ENCODE data around the gene BTNL8.
A peak's percentile ranks its signal among the peaks of the same experiment; 100 is the strongest.

The BTNL8 gene

GRCh38 chr5:180858586-180858985, 40.4 kb upstream of the BTNL8 start:
- no peak for TF ChIP-seq CTCF (IDR thresholded peaks at IDR 0.05; ENCODE audit: borderline replicate concordance, insufficient read depth, low read depth, low read length)

DNA sequence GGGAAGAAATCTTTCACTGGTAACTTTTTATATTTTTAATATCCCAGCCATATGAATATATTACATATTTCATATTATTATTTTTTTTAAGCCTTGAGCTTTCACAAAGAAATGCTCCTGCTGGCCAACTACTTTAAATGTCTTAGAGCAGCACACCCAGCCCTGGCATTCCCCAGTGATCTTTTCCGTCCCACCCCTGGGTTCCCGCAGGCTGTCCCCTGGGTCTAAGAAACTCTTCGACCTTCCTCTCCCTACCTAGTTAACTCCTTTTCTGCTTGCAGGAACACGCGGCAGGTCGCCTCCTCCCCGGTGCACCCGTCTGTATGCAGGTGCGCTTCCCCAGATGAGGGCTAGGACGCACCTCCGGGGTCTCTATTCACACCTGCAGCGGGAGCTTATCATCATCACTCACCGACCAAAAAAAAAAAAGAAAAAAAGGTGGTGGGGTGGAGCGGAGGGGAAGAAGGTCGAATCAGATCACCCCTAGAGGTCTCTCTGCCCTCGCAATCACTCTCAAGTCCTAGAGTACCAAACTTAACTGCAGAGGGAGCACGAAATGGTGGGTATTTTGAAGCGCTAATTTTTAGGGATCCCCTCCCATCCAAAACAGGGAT, 38.6 kb upstream of the BTNL8 start:
- H3K4me3 ChIP-seq (ENCODE audit: low read depth, low read length) = peak overlapping the region; percentile 77
- peak; percentile 44 for TF ChIP-seq CTCF (IDR thresholded peaks at IDR 0.05; ENCODE audit: borderline replicate concordance, insufficient read depth, low read depth, low read length)

More at GRCh38 chr5:180858586-180858985, 40.4 kb upstream of the BTNL8 start:
- H3K4me3 ChIP-seq (ENCODE audit: low read depth, low read length) = no peak overlapping the region

DNA sequence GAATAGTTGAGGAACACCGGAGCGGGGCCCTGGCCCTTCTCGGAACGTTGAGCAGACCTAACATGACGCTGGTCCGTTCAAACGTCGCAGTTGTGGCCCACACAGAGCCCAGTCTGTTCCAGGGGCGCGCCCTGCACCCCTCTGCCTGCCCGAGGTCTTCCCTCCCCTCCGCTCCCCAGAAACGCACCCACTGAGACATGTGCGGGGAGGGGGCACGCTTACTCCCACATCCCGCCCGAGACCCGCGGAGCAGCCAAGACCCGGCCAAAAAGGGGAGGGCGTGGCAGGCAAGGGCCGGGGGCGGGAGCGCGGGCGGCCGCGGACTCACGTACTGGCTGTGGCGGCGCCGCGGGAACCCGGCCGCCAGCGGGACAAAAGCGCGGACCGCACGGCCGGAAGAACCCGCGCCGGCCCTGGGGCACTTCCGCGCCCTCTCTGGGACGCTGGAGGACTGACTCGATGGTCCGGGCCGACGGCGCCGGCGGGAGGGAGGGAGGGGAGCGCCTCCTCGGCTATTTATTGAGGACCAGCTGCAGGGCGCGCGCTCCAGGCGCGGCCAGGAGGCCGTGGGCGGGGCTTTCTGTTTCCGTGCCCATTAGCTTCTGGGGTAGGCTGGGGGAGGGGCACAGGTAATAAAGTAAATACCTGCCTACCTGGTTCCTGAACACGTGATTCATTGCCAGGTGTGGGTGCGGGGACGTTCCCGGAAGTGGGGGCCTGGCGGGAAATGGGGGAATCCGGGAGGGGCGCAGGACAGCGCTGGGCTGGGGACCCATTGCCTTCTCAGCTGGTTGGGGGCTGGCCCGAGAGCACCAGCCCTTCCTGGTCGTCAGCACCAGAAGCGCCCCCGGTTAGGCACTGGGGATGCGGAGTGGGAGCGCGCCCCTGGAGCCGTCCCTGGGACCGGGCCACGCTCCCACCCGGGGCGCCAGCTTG, 37.8 kb upstream of the BTNL8 start, which contains the start of gene ZFP62:
ZFP62 (minus strand) TSS at position 390 of the 936 bp plus-strand sequence; CDS start at position 333, 57 bp downstream.
- peak within 1 kb of the TSS; percentile 77 for H3K4me3 ChIP-seq (ENCODE audit: low read depth, low read length)

DNA sequence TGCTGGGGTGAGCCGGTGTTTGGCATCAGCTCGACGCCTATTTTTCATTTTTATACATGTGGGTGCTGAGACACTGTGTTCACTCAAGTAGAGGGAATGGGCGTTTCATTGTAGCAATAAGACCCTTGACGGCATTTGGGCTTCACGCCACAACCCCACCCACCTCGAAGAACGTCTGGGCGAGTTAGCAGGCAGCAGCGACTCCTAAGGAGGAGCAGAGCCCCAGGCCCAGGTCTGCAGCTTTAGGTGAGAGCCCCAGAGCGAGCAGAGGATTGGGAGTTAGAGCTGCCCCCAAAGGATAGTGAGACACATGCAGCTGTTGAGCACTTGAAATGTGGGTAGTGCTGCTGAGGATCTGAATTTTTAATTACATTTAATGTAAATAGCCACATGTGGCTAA, 36.3 kb upstream of the BTNL8 start:
- TF ChIP-seq CTCF (IDR thresholded peaks at IDR 0.05; ENCODE audit: borderline replicate concordance, insufficient read depth, low read depth, low read length) = no peak
- H3K4me3 ChIP-seq (ENCODE audit: low read depth, low read length) = no peak overlapping the region

More for the DNA sequence above, 37.8 kb upstream of the BTNL8 start, which contains the start of gene ZFP62:
- no peak for TF ChIP-seq CTCF (IDR thresholded peaks at IDR 0.05; ENCODE audit: borderline replicate concordance, insufficient read depth, low read depth, low read length)

DNA sequence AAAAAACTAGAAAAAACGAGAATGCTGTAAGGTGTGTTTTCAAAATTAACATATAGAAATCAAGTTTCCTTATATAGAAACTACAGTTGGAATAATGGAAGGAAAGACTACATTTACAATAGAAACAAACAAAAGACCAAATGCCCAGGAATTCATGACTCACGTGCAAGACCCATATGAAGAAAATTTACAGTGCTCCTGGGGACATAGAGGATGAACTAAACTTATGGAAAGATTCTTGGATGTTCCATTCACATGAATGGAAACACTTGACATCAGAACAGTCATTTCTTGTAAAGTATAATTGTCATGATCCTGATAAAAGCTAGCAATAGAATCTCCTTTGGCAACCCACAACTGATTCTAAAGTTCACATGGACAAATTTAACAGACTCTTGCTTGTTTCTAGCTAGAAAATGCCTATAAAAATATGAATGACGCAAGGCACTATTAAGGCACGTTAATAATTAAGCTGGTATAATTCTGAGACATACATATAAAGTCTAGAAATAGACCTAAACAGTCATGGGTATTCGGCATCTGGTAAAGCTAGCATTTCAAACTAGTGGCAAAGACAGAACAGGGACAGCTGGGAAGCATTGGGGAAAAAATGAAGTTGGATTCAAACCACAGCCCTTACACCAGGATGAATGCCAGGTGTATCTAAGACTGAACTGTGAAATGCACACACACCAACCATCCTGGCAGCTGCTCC, 32.8 kb upstream of the BTNL8 start:
- TF ChIP-seq CTCF (IDR thresholded peaks at IDR 0.05; ENCODE audit: borderline replicate concordance, insufficient read depth, low read depth, low read length) = no peak
- H3K4me3 ChIP-seq (ENCODE audit: low read depth, low read length) = no peak overlapping the region

GRCh38 chr5:180866985-180867384, 32.0 kb upstream of the BTNL8 start:
- no peak overlapping the region for H3K4me3 ChIP-seq (ENCODE audit: low read depth, low read length)
- no peak for TF ChIP-seq CTCF (IDR thresholded peaks at IDR 0.05; ENCODE audit: borderline replicate concordance, insufficient read depth, low read depth, low read length)
